MM.1S (cell line): ENCODE measurements around the gene DEAF1.

ENCODE experiments used
- EZH2 ChIP-seq: fragments of 300-600 bp; sonication (generic); optimal IDR thresholded peaks from 2 replicates; pipeline ENCODE3; 2017; ENCODE audit warnings: low read depth, mild to moderate bottlenecking, antibody characterized with exemption, low read length, mixed read lengths
- TF ChIP-seq, protein P1 (sequence below): fragments of 300-600 bp; sonication (generic); IDR thresholded peaks from 2 replicates; pipeline ENCODE4 v1.5.1; 2016; ENCODE audit warnings: antibody characterized with exemption, low read length, mixed read lengths

GRCh38 chr11:692824-693414 is 2.1 kb downstream of the DEAF1 start:
- TF ChIP-seq, protein P1, sequence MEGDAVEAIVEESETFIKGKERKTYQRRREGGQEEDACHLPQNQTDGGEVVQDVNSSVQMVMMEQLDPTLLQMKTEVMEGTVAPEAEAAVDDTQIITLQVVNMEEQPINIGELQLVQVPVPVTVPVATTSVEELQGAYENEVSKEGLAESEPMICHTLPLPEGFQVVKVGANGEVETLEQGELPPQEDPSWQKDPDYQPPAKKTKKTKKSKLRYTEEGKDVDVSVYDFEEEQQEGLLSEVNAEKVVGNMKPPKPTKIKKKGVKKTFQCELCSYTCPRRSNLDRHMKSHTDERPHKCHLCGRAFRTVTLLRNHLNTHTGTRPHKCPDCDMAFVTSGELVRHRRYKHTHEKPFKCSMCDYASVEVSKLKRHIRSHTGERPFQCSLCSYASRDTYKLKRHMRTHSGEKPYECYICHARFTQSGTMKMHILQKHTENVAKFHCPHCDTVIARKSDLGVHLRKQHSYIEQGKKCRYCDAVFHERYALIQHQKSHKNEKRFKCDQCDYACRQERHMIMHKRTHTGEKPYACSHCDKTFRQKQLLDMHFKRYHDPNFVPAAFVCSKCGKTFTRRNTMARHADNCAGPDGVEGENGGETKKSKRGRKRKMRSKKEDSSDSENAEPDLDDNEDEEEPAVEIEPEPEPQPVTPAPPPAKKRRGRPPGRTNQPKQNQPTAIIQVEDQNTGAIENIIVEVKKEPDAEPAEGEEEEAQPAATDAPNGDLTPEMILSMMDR, result no peak
- no peak for TF ChIP-seq EZH2
